DND-41 (cell line): ENCODE results near the gene DSCAM.

ENCODE experiments used
- ATAC-seq: fragments of 200-7000 bp; cut with Tn5 transposase; 3 replicates; pipeline ENCODE4 v1.9.1; 2021; ENCODE audit warnings: low read depth; ENCODE audit not compliant: insufficient read depth
- DNase-seq: peaks from one replicate; pipeline ENCODE4 v3.0.0-alpha.2; 2020
- H2AFZ ChIP-seq: 2 replicates; pipeline ENCODE4 v1.6.0; 2012; ENCODE audit warnings: low read depth, low read length
- H3K27ac ChIP-seq: 2 replicates; pipeline ENCODE4 v1.5.1; 2012; ENCODE audit warnings: low read length, inconsistent platforms
- H3K27me3 ChIP-seq: fragments of 200-600 bp; sonication (generic); 2 replicates; pipeline ENCODE4 v1.6.0; 2012; ENCODE audit warnings: low read length, mild to moderate bottlenecking, inconsistent platforms; ENCODE audit not compliant: insufficient read depth, poor library complexity
- H3K36me3 ChIP-seq: 2 replicates; pipeline ENCODE4 v1.5.1; 2012; ENCODE audit warnings: low read length, inconsistent platforms; ENCODE audit not compliant: insufficient read depth
- H3K4me1 ChIP-seq: 2 replicates; pipeline ENCODE4 v1.5.1; 2012; ENCODE audit warnings: mild to moderate bottlenecking, low read length; ENCODE audit not compliant: insufficient read depth
- H3K4me2 ChIP-seq: 2 replicates; pipeline ENCODE4 v1.6.0; 2012; ENCODE audit warnings: mild to moderate bottlenecking, moderate library complexity, low read length, inconsistent platforms; ENCODE audit not compliant: insufficient read depth
- H3K4me3 ChIP-seq, 2 experiments: fragments of 200-600 bp in 1 of 2; shearing (Covaris generic) in 1 of 2; 2 replicates each; pipeline ENCODE4 v1.5.1; 2012 to 2016; ENCODE audit warnings: inconsistent platforms in 2 of 2, low read length in 2 of 2, mild to moderate bottlenecking in 2 of 2, low read depth in 1 of 2, moderate library complexity in 1 of 2
- H3K79me2 ChIP-seq: 2 replicates; pipeline ENCODE4 v1.6.0; 2012; ENCODE audit warnings: low read length, inconsistent platforms; ENCODE audit not compliant: insufficient read depth
- H3K9ac ChIP-seq: 2 replicates; pipeline ENCODE4 v1.6.0; 2012; ENCODE audit warnings: low read depth, mild to moderate bottlenecking, inconsistent platforms, low read length, moderate library complexity
- H3K9me3 ChIP-seq: 2 replicates; pipeline ENCODE4 v1.5.1; 2012; ENCODE audit warnings: low read length, moderate library complexity, mild to moderate bottlenecking, inconsistent platforms; ENCODE audit not compliant: insufficient read depth, severe bottlenecking
- H4K20me1 ChIP-seq: 2 replicates; pipeline ENCODE4 v1.6.0; 2012; ENCODE audit warnings: low read length; ENCODE audit not compliant: insufficient read depth
- CTCF ChIP-seq: IDR thresholded peaks from 2 replicates; pipeline ENCODE4 v1.5.1; 2012; ENCODE audit warnings: borderline replicate concordance, low read length, moderate library complexity, mild to moderate bottlenecking; ENCODE audit not compliant: poor library complexity, severe bottlenecking; ENCODE audit errors: extremely low read depth
- EZH2 ChIP-seq: IDR thresholded peaks from 3 replicates; pipeline ENCODE4 v1.6.1; 2012; ENCODE audit warnings: borderline replicate concordance, low read depth, mild to moderate bottlenecking, moderate library complexity, low read length, inconsistent platforms; ENCODE audit not compliant: severe bottlenecking

DSCAM gene

GRCh38 chr21:40278345-40278744 is 568.6 kb downstream of the DSCAM start:
- ATAC-seq (no peak), DNase-seq (no peak)
- H3K9ac ChIP-seq: no peak overlapping the region
- H3K4me3 ChIP-seq: no peak overlapping the region
- H3K4me1 ChIP-seq: no peaks in the 10 kb centered on the region
- peaks cover 4% of the 10 kb centered on the region for H3K27me3 ChIP-seq
- H3K36me3 ChIP-seq: no peaks in the 10 kb centered on the region
- H3K9me3 ChIP-seq: no peaks in the 10 kb centered on the region
- no peak overlapping the region for H2AFZ ChIP-seq
- no peak overlapping the region for H3K4me2 ChIP-seq
- no peaks in the 10 kb centered on the region for H3K79me2 ChIP-seq
- H4K20me1 ChIP-seq: no peaks in the 10 kb centered on the region
- TF ChIP-seq EZH2: no peak
- no peak for TF ChIP-seq CTCF
- H3K27ac ChIP-seq: no peak overlapping the region

DNA sequence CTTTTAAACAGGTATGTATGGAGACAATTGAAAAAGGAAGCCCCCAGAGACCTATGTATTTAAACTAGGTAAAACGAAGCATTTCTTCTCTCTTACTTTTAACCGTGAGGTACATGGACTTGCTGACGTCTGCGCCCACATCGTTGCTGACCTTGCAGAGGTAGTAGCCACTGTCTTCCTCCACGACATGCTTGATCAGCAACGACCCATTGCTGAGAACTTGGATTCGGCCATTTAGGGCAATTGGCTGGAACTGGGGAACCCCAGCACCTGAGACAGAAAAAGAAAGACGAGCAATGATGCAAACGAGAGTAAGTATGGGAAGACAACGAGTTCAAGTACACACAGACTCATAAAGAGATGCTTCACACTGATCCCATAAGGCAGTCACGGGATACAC is 571.0 kb downstream of the DSCAM start:
- Histone ChIP-seq H3K9me3 (no peaks in the 10 kb centered on the region), H3K27ac (no peak overlapping the region), H3K4me2 (no peak overlapping the region), H3K27me3 (no peaks in the 10 kb centered on the region), H3K4me1 (no peaks in the 10 kb centered on the region), H2AFZ (no peak overlapping the region), H4K20me1 (no peaks in the 10 kb centered on the region), H3K79me2 (no peaks in the 10 kb centered on the region), H3K9ac (no peak overlapping the region), H3K36me3 (no peaks in the 10 kb centered on the region), H3K4me3 (no peak overlapping the region)
- TF ChIP-seq CTCF (no peak), EZH2 (no peak)
- no peak for DNase-seq
- ATAC-seq: no peak

DNA sequence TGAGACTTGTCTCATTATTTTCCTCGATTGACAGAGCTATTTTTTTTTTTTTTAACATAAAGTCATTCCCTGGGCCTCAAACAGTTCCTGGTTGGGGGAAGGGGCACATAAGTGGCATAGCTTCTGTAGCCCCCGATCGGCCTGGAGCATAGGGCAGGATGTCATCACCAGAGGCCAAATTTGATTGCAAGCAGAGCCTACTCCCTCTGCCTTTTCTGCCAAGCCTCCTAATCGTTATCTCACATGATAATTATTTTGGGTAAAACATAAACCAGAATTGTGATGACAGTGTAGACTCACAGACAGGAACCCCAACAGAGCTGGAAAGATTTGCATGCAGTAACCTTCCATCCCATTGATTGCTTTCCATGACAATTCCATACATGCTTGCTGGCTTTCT is 574.9 kb downstream of the DSCAM start:
- ATAC-seq (no peak), DNase-seq (no peak)
- Histone ChIP-seq H4K20me1 (no peaks in the 10 kb centered on the region), H3K27ac (no peak overlapping the region), H3K9ac (no peak overlapping the region), H2AFZ (no peak overlapping the region), H3K36me3 (no peaks in the 10 kb centered on the region), H3K4me2 (no peak overlapping the region), H3K79me2 (no peaks in the 10 kb centered on the region), H3K4me1 (no peaks in the 10 kb centered on the region), H3K27me3 (no peaks in the 10 kb centered on the region), H3K4me3 (no peak overlapping the region), H3K9me3 (no peaks in the 10 kb centered on the region)
- no peak for TF ChIP-seq CTCF
- TF ChIP-seq EZH2: no peak

DNA sequence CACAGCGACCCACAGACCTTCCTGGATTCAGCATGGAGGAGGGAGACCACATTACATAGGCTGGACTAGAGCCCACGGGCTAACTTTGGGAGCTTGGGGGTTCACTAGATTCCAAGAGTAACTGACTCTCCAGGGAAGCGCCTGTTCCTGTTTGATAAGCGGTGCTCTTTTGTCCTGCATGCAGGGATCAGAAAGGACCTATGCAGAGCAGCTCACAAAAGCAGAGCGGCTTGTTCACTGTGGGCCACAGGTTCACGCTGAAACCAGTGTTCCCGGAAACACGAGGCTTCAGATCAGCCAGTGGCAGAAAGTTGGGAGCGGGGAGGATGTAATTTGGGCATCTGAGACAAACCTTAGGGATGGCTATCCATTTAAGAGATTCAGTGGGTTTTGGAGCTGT is 575.8 kb downstream of the DSCAM start:
- no peak for ATAC-seq
- H3K4me1 ChIP-seq: no peaks in the 10 kb centered on the region
- H3K4me2 ChIP-seq: no peak overlapping the region

More for the DNA sequence above, 575.8 kb downstream of the DSCAM start:
- DNase-seq: no peak
- H4K20me1 ChIP-seq: no peaks in the 10 kb centered on the region
- H3K9me3 ChIP-seq: no peaks in the 10 kb centered on the region
- TF ChIP-seq EZH2 (no peak), CTCF (no peak)
- no peaks in the 10 kb centered on the region for H3K79me2 ChIP-seq
- H3K9ac ChIP-seq: no peak overlapping the region
- H3K36me3 ChIP-seq: no peaks in the 10 kb centered on the region
- no peak overlapping the region for H2AFZ ChIP-seq
- H3K4me3 ChIP-seq: no peak overlapping the region
- H3K27ac ChIP-seq: no peak overlapping the region
- no peaks in the 10 kb centered on the region for H3K27me3 ChIP-seq
